ENCODE measurements around the gene CRYZL1. TPM values are rescaled to one million over a fixed set of nuclear protein-coding genes. Genes with fewer than 3 reads are reported as not detected.
"Not testable (repeated sequence)": the region's sequence is repeated elsewhere in the genome, so short reads cannot be mapped to it uniquely, and the experiment has no call there.

Gene CRYZL1
- polyA plus RNA-seq, 4 donors, result 58.0 to 76.8 (median 63.0) TPM

DNA sequence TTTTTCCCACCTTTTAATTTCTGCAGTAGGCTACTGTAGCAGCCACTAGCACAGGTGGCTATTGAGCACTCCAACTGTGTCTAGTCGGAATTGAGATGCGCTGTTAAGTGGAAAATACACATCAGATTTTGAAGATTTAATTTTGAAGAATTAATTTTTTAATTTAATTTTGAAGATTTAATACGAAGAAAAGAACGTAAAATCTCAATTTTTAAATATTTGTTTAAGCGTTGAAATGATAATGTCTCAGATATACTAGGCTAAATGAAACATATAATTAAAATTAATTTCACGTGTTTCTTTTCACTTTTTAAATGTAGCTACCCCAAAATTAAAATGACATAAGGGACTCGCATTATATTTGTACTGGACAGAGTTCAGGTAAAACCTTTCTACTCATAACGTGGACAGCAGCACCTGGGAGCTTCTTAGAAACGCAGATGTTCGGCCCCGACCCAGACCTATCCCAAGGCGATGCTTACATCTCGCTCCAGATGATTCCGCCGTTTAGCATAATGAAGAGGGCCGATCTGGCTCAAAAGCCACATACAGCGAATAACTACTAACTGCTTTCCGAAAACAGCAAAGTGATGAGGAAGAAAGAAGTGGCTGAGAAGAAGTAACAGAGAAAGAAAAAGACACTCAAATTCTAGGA, 717 bp downstream of the CRYZL1 start:
- DNase-seq (ENCODE audit: low read depth in 4 of 4, low spot score in 3 of 4), result no peak

DNA sequence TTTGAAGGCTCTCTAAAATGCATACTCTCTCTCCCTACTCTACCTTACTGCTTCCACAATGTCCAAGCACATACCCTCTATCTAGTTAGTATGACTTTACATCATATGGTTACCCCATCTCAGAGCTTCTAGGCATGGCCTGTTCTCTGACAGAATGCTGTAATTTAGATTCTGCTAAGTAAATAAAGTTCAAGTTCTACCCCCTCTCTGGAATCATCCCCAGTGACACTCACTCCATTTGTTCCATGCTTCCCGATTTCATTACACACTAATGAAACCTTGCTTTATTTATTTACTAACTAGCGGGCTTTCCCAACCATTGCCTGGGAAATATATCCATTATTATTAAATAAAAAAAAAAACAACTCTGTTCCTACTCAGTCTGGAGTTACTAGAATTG, 7.3 kb downstream of the CRYZL1 start:
- DNase-seq (ENCODE audit: low read depth in 4 of 4, low spot score in 3 of 4), result no peak

DNA sequence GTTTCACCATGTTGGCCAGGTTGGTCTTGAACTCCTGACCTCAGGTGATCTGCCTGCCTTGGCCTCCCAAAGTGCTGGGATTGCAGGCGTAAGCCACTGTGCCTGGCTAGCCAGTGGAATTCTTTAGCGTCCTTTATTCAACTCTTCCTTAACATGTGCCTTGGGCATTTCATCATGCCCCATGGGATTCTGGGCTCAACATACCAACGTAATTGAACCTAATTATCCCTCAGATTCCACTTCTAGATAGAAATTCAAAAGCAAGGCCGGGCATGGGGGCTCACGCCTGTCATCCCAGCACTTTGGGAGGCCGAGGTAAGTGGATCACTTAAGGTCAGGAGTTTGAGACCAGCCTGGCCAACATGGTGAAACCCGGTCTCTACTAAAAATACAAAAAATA, 15.4 kb downstream of the CRYZL1 start:
- not testable (repeated sequence) for DNase-seq (ENCODE audit: low read depth in 4 of 4, low spot score in 3 of 4)

DNA sequence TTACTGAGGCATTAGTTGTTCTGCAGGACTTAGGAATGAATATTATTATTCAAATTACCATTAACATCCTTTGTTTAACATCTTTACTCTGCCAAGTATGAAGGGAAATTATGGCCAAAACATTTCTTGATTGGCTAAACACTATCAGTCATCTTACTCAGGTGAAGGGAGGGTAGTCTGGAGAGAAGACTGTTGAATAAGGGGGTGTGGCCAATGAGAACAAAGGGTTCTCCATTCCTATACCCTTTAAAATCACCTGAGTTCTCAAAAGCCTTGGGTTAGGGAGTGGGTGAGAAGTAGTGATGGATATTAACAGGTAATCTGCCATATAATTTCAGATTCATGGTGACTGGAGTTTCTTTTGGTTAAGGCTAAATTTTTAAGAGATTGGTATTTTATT, 19.3 kb downstream of the CRYZL1 start:
- no peak for DNase-seq (ENCODE audit: low read depth in 4 of 4, low spot score in 3 of 4)

DNA sequence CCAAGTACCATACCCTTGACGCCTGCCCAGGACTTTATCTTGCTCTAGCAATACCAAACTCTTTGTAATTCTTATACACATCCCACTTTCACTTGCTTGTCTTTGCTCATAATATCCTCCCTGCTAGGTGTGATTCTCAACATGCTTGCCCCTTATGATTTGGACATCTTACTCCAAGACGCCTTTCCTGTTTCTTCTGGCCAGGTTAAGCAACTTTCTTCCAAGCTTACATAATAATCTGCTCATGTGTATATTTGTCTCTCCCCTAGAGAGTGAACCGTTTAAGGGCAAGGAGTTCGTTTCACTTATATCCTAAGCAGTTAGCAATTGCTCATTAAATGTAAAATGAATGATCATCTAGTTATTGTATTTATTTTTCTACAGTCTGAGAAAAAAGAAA, 21.8 kb downstream of the CRYZL1 start:
- no peak for DNase-seq (ENCODE audit: low read depth in 4 of 4, low spot score in 3 of 4)

DNA sequence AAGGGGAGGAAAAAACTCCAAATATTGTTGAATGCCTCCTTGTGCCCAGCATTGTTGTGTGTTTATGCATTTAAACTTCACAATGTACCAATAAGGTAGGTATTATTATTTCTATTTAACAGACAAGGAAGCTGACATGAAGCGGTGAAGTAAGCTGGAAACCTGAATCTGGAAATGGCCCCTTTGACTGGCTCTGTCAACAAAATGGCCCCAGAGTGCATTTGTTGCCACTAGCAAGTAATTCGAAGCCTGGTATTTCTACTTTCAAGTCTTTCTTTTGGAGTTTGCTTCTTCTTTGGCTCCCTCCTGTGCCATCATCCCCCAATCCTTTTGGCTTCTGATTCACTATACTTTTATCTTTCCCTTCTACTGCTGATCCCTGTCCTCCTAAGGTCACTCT, 23.1 kb downstream of the CRYZL1 start:
- no peak for DNase-seq (ENCODE audit: low read depth in 4 of 4, low spot score in 3 of 4)

DNA sequence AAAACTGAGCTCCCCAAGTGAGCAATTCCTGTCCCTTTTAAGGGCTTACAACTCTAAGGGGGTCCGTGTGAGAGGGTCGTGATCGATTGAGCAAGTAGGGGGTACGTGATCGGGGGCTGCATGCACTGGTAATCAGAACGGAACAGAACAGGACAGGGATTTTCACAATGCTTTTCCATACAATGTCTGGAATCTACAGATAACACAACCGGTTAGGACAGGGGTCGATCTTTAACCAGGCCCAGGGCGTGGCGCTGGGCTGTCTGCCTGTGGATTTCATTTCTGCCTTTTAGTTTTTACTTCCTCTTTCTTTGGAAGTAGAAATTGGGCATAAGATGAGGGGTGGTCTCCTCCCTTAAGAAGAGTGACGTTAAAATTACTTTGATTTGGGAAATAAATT, 24.0 kb downstream of the CRYZL1 start:
- DNase-seq (ENCODE audit: low read depth in 4 of 4, low spot score in 3 of 4), result not testable (repeated sequence)

DNA sequence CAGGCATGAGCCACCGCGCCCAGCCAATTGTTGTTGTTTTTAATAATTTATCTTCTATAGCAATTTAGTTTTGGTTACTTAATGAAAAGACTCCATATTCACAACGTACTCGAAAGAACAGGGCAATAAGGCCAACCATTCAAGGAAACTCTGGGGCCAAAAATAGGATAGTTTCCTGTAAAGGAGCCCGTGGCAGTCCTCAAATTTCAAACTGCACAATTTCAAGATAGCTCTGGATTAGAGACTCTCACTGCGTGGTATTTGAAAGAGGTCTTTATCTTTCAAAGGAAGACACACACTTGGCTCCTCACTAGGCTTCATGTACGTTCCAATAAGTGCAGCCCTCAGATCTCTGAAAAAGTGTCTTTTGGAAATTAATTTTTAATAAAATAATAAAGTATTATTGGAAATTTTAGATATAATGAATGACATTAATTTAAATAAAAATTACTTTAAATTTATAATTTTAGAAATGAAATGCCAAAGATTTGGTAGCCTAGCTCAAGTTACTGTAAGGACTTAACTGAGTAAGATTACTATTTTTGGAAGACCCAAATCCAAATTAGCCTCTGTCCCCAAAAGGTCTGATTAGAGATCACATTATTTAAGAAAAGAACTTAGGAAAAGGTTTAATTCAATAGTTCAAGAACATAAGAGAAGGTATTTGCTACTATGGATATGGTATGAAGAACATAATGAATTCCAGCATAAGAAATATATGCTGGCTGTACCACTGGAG, 30.4 kb downstream of the CRYZL1 start:
- no peak for DNase-seq (ENCODE audit: low read depth in 4 of 4, low spot score in 3 of 4)

DNA sequence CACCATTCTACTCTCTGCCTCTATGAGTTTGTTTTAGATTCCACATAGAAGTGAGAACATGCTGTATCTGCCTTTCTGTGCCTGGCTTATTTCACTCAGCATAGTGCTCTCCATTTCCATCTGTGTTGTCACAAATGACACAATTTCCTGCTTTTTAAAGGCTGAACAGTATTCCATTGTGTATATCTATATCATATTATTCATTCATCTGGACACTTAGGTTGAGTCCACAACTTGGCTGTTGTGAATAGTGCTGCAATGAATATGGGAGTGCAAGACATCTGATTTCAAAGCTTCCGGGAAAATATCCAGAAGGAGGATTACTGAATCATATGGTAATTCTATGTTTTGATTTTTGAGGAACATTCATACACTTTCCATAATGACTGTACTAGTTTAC, 33.0 kb downstream of the CRYZL1 start:
- no peak for DNase-seq (ENCODE audit: low read depth in 4 of 4, low spot score in 3 of 4)

DNA sequence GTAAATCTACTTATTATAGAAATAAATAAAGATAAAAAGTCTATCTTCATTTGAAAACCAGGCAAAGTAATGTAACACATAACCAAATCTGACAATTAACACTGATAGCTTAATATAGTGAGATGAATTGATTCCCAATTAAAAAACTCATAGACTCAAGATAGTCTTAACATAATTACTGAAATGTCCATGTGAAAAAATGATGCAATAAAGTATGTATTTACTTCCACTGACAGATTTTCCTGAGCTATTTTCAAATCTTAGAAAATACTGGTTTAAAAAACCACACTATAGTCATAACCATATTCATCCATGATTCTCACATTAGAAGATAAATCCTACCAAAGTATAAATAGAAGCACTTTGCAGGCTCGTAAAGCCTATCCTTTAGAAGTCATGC, 43.5 kb downstream of the CRYZL1 start:
- no peak for DNase-seq (ENCODE audit: low read depth in 4 of 4, low spot score in 3 of 4)

DNA sequence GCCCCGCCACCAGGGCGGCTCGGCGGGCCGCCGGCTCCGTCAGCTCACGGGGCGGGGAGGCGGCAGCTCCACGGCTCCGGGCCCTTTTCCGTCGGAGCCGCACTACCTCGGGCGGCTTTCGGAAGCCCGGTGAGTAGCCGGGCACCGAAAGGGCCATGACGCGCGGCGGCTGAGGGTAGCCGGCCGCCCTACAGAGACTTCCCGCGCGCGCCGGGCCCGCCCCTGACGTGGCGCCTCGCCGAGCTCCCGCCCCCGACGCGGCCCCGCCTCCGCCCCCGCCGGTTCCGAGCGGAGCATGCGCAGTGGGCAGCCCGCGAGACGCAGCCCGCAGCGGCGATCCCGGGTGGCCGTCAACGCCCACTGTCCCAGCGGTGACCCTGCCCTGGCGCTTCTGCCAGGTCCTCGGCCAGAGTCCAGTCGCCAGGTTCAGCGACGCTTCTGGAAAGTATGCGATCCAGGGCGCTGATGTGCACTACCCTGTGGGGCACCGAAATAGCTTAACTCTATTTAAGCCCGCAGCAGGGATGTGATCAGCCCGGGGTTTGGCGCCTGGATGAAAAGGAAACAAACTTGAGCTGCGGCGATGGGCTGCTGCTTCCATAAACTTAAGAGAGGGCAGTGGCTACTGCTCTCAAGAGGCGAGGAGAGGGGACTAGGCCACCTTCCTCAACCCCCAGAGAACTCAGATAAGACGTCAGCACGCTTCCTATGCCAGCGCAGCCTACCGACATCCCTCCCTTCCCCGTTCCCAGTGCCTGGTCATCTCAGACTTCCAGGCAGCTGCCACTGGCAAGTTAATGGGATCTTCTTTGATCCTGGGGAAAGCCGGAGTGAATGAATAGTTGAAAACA, 52.8 kb downstream of the CRYZL1 start, which contains the start of gene DONSON:
DONSON (minus strand) TSS at position 200 of the 851 bp plus-strand sequence; CDS start at position 157, 43 bp downstream.
- DNase-seq (ENCODE audit: low read depth in 4 of 4, low spot score in 3 of 4), result peak; percentile 72 to 79 (median 74)

DNA sequence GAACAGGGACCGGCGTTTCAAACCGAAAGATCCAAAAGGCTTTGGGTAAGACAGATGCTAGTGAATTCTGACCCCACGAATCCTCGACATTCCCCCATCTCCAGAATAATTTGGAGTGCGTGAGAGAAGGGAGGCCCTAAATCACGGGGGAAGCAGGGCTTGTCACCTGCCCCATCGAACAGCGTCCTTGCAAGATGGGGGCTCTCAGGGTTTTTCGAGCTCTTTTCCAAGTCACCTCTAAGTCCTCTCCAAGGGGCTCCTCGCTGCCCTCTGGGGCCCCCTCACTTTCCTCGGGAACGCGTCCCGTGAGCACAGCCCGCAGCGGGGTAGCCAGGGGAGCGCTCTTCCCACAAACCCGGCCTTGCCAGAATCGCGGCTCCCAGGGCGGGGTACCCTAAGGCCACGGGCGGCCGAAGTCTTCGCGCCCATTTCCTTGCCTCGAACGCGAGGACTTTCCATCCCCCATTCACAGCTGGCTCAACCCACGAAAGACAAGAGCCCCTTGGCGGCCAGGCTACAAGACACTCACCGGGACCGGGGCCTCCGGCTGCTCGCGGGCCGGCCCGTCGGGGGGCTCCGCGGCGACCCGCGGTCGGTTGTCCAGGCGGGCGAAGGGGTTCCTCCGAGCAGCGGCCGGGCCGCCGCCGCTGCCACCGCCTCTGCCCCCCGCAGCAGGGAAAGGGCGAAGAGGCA, 53.6 kb downstream of the CRYZL1 start:
- DNase-seq (ENCODE audit: low read depth in 4 of 4, low spot score in 3 of 4), result peak in 2 of 4 donors; percentile 10 to 32

DNA sequence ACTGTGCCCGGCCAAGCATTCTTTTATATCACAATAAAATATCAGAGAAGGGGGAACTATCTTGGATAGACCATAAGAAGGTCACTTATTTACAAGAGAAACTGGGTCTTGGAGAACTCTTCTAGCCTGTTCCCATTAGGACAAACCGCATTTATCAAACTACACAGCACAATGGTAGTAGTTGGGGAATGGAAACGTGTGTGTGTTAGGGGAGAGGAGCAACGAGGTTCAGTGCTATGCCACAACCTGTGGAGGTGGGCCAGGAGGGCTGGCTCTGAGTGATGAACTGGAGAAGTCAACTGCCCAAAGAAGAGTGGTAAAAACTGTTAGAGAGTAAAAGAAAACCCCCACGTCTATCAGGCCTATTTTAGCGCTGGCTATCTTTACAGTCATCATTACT, 54.6 kb downstream of the CRYZL1 start:
- DNase-seq (ENCODE audit: low read depth in 4 of 4, low spot score in 3 of 4), result no peak

DNA sequence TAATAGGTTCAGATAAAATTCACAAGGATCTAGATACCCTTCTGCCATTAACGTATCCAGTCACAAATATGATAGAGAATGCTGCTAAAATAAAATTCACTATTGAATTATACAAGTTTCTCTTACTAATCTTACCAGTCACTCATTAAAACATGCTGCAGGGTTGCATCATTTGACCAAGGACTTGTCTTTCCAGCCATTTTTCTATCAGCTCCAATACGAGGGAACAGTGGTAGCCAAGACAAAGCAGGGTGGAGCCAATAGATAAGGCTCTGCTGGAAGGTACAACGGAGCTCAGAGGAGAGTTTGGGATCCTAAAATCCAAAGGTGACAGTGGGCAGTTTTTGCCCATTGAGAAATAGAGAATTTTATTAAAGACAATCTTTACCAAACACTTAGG, 57.1 kb downstream of the CRYZL1 start:
- DNase-seq (ENCODE audit: low read depth in 4 of 4, low spot score in 3 of 4), result no peak

DNA sequence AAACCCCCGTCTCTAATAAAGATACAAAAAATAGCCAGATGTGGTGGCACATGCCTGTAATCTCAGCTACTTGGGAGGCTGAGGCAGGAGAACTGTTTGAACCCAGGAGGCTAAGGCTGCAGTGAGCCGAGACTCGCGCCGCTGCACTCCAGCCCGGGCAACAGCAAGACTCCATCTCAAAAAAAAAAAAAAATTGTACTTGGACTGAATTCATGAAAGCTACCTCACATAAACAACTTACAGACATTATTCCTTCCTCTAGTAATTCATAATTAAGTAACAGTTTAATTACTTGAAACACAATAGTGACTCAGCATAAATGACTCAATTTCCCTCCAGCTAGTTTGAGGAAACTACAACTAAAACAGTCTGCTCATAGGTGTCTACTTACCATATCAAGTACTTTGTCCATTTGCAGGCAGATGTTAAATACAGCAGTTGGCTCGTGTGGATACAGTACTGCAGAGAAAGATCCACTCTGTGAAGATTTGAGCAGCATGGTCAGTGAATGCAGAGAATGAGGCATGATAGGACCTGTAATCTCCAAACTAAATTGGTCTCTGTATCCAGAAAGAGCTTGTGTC, 62.5 kb downstream of the CRYZL1 start:
- DNase-seq (ENCODE audit: low read depth in 4 of 4, low spot score in 3 of 4), result no peak

DNA sequence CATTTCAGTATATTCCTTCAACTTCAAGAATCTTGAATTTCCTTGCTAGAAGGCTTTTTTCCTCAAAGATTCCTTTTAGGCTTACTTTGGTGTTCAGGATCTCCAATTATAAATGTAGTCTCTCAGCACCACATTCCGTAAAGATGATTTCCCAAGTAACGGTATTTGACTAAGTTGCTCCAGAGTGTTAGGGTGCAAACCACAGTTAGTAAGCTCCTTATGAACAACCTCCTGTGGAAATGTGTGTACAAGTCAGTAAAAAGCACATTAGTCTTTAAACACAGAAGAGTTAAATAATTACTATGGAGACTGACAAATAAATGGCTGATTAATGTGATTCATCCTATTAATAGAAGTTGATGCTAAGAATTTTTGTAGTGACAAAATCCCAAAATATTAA, 63.3 kb downstream of the CRYZL1 start:
- DNase-seq (ENCODE audit: low read depth in 4 of 4, low spot score in 3 of 4), result no peak

DNA sequence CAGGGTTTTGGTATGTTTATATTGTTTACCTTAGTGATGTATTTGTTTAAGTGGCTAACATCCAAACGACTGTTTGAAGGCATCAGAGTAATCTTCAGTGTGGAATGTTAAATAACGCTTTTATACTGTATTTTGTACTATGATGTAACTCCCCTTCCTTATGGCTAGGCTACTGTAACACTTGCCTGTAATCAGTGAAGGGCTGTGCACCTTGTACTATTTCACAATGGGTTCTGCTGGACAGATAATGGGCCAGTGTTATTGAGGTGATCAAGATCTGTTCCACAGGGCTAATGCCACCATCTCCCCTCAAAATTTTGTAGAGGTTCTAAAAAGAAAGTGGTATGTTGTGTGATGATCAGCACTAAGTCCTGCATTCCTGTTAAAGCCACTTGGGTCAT, 64.8 kb downstream of the CRYZL1 start:
- not testable (repeated sequence) for DNase-seq (ENCODE audit: low read depth in 4 of 4, low spot score in 3 of 4)

DNA sequence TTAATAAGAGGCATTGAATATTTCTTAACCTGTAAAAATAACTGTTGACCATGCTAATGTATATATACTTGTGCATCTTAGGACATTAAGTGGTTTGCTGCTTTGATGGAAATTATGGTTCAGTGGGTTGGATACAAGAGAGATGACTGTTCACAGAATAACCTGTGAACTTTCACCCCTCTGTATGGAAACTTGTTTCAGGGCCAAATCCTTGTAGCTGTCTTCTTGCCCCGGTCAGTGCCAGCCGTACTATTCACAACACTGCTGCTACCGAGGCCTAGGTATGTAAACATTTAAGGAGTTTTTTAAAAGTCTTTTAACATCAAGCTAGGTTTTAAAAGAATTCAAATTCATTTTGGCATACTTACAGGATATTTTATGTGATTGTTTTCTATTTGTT, 69.2 kb downstream of the CRYZL1 start:
- DNase-seq (ENCODE audit: low read depth in 4 of 4, low spot score in 3 of 4), result no peak

DNA sequence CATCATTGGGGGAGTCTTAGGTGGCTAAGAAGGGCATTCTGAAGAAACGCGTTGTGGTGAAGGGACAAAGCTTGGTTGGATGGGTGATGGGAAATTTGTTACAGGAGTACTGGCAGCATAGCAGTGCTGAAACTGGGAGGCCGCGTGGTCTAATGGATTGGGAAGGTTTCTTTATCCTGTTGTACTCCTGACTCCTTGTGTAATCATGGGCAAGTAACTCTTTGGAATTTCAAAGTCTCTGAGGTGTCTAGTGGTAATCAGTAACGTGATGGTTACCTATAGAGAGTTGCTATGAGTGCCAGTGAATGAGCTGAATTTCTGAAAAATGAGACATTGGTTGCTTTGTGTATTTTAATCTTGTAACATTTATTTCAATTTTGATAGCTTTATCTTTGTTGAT, 71.5 kb downstream of the CRYZL1 start:
- DNase-seq (ENCODE audit: low read depth in 4 of 4, low spot score in 3 of 4), result no peak

DNA sequence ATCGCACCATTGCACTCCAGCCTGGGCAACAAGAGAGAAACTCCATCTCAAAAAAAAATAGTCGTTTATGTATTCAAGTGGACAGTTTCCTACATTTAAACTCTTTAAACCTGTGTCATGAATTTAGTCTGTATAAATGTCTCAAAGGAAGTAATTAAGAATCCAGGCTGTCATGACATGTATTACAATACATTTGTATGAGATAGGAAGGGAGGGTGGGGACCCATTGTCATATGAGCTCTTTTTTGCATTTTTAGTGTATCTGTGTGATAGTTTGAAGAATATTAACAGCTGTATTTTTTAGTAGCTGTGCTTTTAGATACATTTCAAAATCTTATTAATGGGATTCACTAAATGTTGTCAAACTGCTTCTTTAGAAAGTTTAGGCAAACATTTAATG, 73.1 kb downstream of the CRYZL1 start:
- DNase-seq (ENCODE audit: low read depth in 4 of 4, low spot score in 3 of 4), result no peak

Measured in right renal pelvis (tissue), 4 donors.